ENCODE results near the gene PRKCE.

GRCh38 chr2:46158661-46159060 is 507.2 kb downstream of the PRKCE start:
- TF ChIP-seq CTCF (IDR thresholded peaks at IDR 0.05), result no peak
- no peak for TF ChIP-seq POLR2A (IDR thresholded peaks at IDR 0.05)

Data from body of pancreas (tissue), 4 donors.